NB4 (cell line): ENCODE results near the gene GOLT1A.

ENCODE experiments used
- CTCF ChIP-seq: IDR thresholded peaks from one replicate; pipeline ENCODE4 v1.5.1; 2012; ENCODE audit warnings: low read depth, low read length
- MAX ChIP-seq: IDR thresholded peaks from 2 replicates; pipeline ENCODE4 v1.6.1; 2011; ENCODE audit warnings: low read depth, low read length
- MYC ChIP-seq: IDR thresholded peaks from 2 replicates; pipeline ENCODE4 v1.6.1; 2011; ENCODE audit warnings: low read depth, low read length
- POLR2A ChIP-seq: IDR thresholded peaks from 2 replicates; pipeline ENCODE4 v1.6.1; 2011; ENCODE audit warnings: mild to moderate bottlenecking; ENCODE audit not compliant: insufficient read length; ENCODE audit errors: extremely low read depth

GRCh38 chr1:204194080-204194479 lies 19.7 kb downstream of the GOLT1A start:
- TF ChIP-seq CTCF (no peak), MYC (no peak), POLR2A (no peak), MAX (no peak)
